SK-N-SH (cell line): Measurements from ENCODE around the gene CNTN4. TPM values are rescaled to one million over a fixed set of nuclear protein-coding genes. Genes with fewer than 3 reads are reported as not detected.

ENCODE experiments used
- CTCF ChIA-PET: fragments of 300-600, 350-600 bp; formaldehyde crosslinking; extraction: SDS; loops from one replicate; lab custom pipeline; 2021; lab: Yijun Ruan, JAX
- POLR2A ChIA-PET: fragments of 350-600 bp; sonication (Branson Sonifier 250); formaldehyde crosslinking; extraction: SDS; loops from one replicate; lab custom pipeline; 2020; ENCODE audit warnings: antibody characterized with exemption, inconsistent platforms; lab: Yijun Ruan, JAX
- DNase-seq: peaks from one replicate; pipeline ENCODE4 v3.0.0; 2012
- H2AFZ ChIP-seq: fragments of 200-600 bp; sonication (generic); 2 replicates; pipeline ENCODE4 v1.8.1; 2016; ENCODE audit warnings: antibody characterized with exemption, mild to moderate bottlenecking, low read depth
- H3F3A ChIP-seq: fragments of 200-600 bp; sonication (generic); replicated peaks from 2 replicates; pipeline ENCODE3; 2016; ENCODE audit warnings: antibody characterized with exemption, mild to moderate bottlenecking; ENCODE audit not compliant: insufficient read depth
- H3K27ac ChIP-seq, 2 experiments: fragments of 200-500 bp in 1 of 2; fragments of 200-600 bp in 1 of 2; sonication (Bioruptor generic) in 1 of 2; sonication (generic), shearing (Covaris generic) in 1 of 2; 2 replicates each; pipeline versions ENCODE4 v1.5.1 to v1.6.1; 2014 to 2016; ENCODE audit warnings: low read depth in 2 of 2, inconsistent platforms in 1 of 2, low read length in 1 of 2, mild to moderate bottlenecking in 1 of 2, mixed read lengths in 1 of 2
- H3K27me3 ChIP-seq: fragments of 200-600 bp; sonication (generic), shearing (Covaris generic); 2 replicates; pipeline ENCODE4 v1.6.1; 2016; ENCODE audit warnings: mixed run types; ENCODE audit not compliant: insufficient read depth
- H3K36me3 ChIP-seq, 2 experiments: fragments of 200-500 bp in 1 of 2; fragments of 200-600 bp in 1 of 2; sonication (Bioruptor generic) in 1 of 2; sonication (generic) in 1 of 2; replicated peaks in 1 of 2; 2 replicates each; pipeline versions ENCODE3 to v1.5.1; 2014 to 2016; ENCODE audit warnings: low read length in 1 of 2, mild to moderate bottlenecking in 1 of 2; ENCODE audit not compliant: insufficient read depth in 2 of 2, control insufficient read depth in 1 of 2
- H3K4me1 ChIP-seq, 2 experiments: fragments of 200-500 bp in 1 of 2; fragments of 200-600 bp in 1 of 2; sonication (Bioruptor generic) in 1 of 2; sonication (generic), shearing (Covaris generic) in 1 of 2; 2 replicates each; pipeline versions ENCODE4 v1.5.1 to v1.6.1; 2014 to 2016; ENCODE audit warnings: low read depth in 1 of 2, low read length in 1 of 2, mixed run types in 1 of 2; ENCODE audit not compliant: insufficient read depth in 2 of 2, control insufficient read depth in 1 of 2
- H3K4me2 ChIP-seq: fragments of 200-600 bp; sonication (generic), shearing (Covaris generic); 2 replicates; pipeline ENCODE4 v1.6.1; 2017; ENCODE audit warnings: mixed run types
- H3K4me3 ChIP-seq, 2 experiments: fragments of 200-500 bp in 1 of 2; fragments of 200-600 bp in 1 of 2; sonication (Bioruptor generic) in 1 of 2; sonication (generic), shearing (Covaris generic) in 1 of 2; 2 replicates each; pipeline versions ENCODE4 v1.5.1 to v1.8.1; 2014 to 2016; ENCODE audit warnings: low read depth in 2 of 2, inconsistent platforms in 1 of 2, low read length in 1 of 2, mild to moderate bottlenecking in 1 of 2, mixed read lengths in 1 of 2, moderate library complexity in 1 of 2
- H3K79me2 ChIP-seq: fragments of 200-600 bp; sonication (generic); 2 replicates; pipeline ENCODE4 v1.8.1; 2017; ENCODE audit warnings: mild to moderate bottlenecking; ENCODE audit not compliant: insufficient read depth
- H3K9ac ChIP-seq: fragments of 200-600 bp; sonication (generic); 2 replicates; pipeline ENCODE4 v1.6.1; 2017; ENCODE audit warnings: mixed run types
- H3K9me2 ChIP-seq: fragments of 200-600 bp; sonication (generic); 2 replicates; pipeline ENCODE4 v1.6.1; 2017; ENCODE audit warnings: mixed run types
- H3K9me3 ChIP-seq: fragments of 200-600 bp; sonication (generic); 2 replicates; pipeline ENCODE4 v1.6.1; 2017; ENCODE audit warnings: mixed run types, mild to moderate bottlenecking, moderate library complexity
- H4K20me1 ChIP-seq: fragments of 200-600 bp; sonication (generic); 2 replicates; pipeline ENCODE4 v1.6.1; 2017; ENCODE audit warnings: mild to moderate bottlenecking, mixed run types; ENCODE audit not compliant: insufficient read depth
- CHD2 ChIP-seq: fragments of 150-350 bp; IDR thresholded peaks from 2 replicates; pipeline ENCODE4 v1.6.1; 2018; ENCODE audit warnings: low read length; ENCODE audit not compliant: partially characterized antibody
- FOSL2 ChIP-seq: IDR thresholded peaks from 2 replicates; pipeline ENCODE4 v1.4.0; 2012; ENCODE audit warnings: low read depth, mild to moderate bottlenecking, moderate library complexity, borderline replicate concordance
- FOXJ3 ChIP-seq: sonication (generic); formaldehyde crosslinking; IDR thresholded peaks from 2 replicates; pipeline ENCODE4 v1.5.1; 2020; ENCODE audit warnings: mild to moderate bottlenecking, missing genetic modification reagents
- IRF3 ChIP-seq: fragments of 150-350 bp; IDR thresholded peaks from 2 replicates; pipeline ENCODE4 v1.6.1; 2016; ENCODE audit warnings: mild to moderate bottlenecking, low read depth, low read length
- JUND ChIP-seq: IDR thresholded peaks from 2 replicates; pipeline ENCODE4 v1.4.0; 2012
- MXI1 ChIP-seq: IDR thresholded peaks from 2 replicates; pipeline ENCODE4 v1.6.1; 2012; ENCODE audit warnings: mild to moderate bottlenecking, low read depth, low read length, improper control_type of control experiment
- NFIC ChIP-seq: IDR thresholded peaks from 2 replicates; pipeline ENCODE4 v1.4.0; 2012; ENCODE audit warnings: borderline replicate concordance
- PBX3 ChIP-seq: IDR thresholded peaks from 2 replicates; pipeline ENCODE4; 2012
- POLR2AphosphoS5 ChIP-seq: IDR thresholded peaks from 2 replicates; pipeline ENCODE4 v1.6.1; 2012; ENCODE audit warnings: low read depth, low read length
- RAD21 ChIP-seq: IDR thresholded peaks from 2 replicates; pipeline ENCODE4 v1.6.1; 2012; ENCODE audit warnings: mild to moderate bottlenecking, low read length
- RCOR1 ChIP-seq: fragments of 150-350 bp; IDR thresholded peaks from 2 replicates; pipeline ENCODE4 v1.6.1; 2017; ENCODE audit warnings: antibody characterized with exemption, low read length
- REST ChIP-seq: IDR thresholded peaks from 2 replicates; pipeline ENCODE4 v1.6.1; 2012; ENCODE audit warnings: mild to moderate bottlenecking, low read depth, low read length, moderate library complexity
- SIN3A ChIP-seq: IDR thresholded peaks from 2 replicates; pipeline ENCODE4 v1.6.1; 2012; ENCODE audit warnings: low read depth, mild to moderate bottlenecking, low read length, moderate library complexity, borderline replicate concordance
- SMC3 ChIP-seq: IDR thresholded peaks from 2 replicates; pipeline ENCODE4 v1.6.1; 2012; ENCODE audit warnings: low read depth, low read length, improper control_type of control experiment
- TAF1 ChIP-seq: IDR thresholded peaks from 2 replicates; pipeline ENCODE4 v1.6.1; 2012; ENCODE audit warnings: low read depth, mild to moderate bottlenecking, low read length, moderate library complexity, borderline replicate concordance
- TEAD4 ChIP-seq: IDR thresholded peaks from 2 replicates; pipeline ENCODE4 v1.4.0; 2012; ENCODE audit warnings: mild to moderate bottlenecking, borderline replicate concordance; ENCODE audit not compliant: insufficient read depth
- USF1 ChIP-seq: IDR thresholded peaks from 2 replicates; pipeline ENCODE4 v1.4.0; 2012; ENCODE audit warnings: low read depth, borderline replicate concordance
- YY1 ChIP-seq: IDR thresholded peaks from 2 replicates; pipeline ENCODE4 v1.4.0; 2012; ENCODE audit warnings: low read depth, mild to moderate bottlenecking
- WGBS: methylation state at CpG from one replicate; pipeline ENCODE4 v1.1.6; 2017; ENCODE audit warnings: low lambda C conversion rate; 5-methylcytosine and 5-hydroxymethylcytosine counted together
- polyA plus RNA-seq, 3 experiments: library from polyadenylated mRNA; depleted of rRNA; stranded (reverse); fragments of >200 nt; gene quantifications; 2 replicates each; pipeline ENCODE4 v1.2.3, GENCODE V29; 2012

The CNTN4 gene
- polyA plus RNA-seq, 1 of the 3 experiments (the other 2 are of a cell fraction), result 0.12 TPM

- CTCF ChIA-PET, result no interaction called here
- no peaks in the 10 kb centered on the region for H4K20me1 ChIP-seq
- no peak overlapping the region for H3K4me2 ChIP-seq
- no peak for TF ChIP-seq USF1
- 0 out of 2 replicates have a peak, but pooled peaks have one; percentile 3 for TF ChIP-seq RAD21
- no peaks in the 10 kb centered on the region for H3K27me3 ChIP-seq
- 13% methylated on average over 18 of the region's 18 CpGs for WGBS
- H3K36me3 ChIP-seq, result no peaks in the 10 kb centered on the region
- H3F3A ChIP-seq, result no peaks in the 10 kb centered on the region
- peak overlapping the region in 1 of 2 experiments; percentile 72; a peak in 1 of 4 replicates for H3K27ac ChIP-seq
- no peak overlapping the region for H2AFZ ChIP-seq
- peak overlapping the region in 1 of 2 experiments; percentile 53; a peak in 2 of 4 replicates for H3K4me3 ChIP-seq
- peak; percentile 39 for DNase-seq
- POLR2A ChIA-PET, result no interaction called here
- no peaks in the 10 kb centered on the region for H3K79me2 ChIP-seq
- H3K9me3 ChIP-seq, result no peaks in the 10 kb centered on the region
- H3K4me1 ChIP-seq, result peaks cover 0 to 7% of the 10 kb centered on the region in 2 experiments; a peak in 2 of 4 replicates
- no peak overlapping the region for H3K9ac ChIP-seq
- H3K9me2 ChIP-seq, result no peaks in the 10 kb centered on the region
Observed at GRCh38 chr3:2097641-2098191, 950 bp upstream of the CNTN4 start.

- H3K27ac ChIP-seq, result peak overlapping the region in 1 of 2 experiments; percentile 62; a peak in 1 of 4 replicates
- ChIA-PET CTCF (interaction anchor here (0.7 to 1.9 kb wide), 4 partner anchors 8 to 1017 kb away, joined by 3 to 4 read pairs (median 4); no protein-coding TSS in a partner anchor), POLR2A (no interaction called here)
- WGBS, result 4% methylated on average over 24 of the region's 58 CpGs
- H3K79me2 ChIP-seq, result no peaks in the 10 kb centered on the region
- H3K4me1 ChIP-seq, result peaks cover 0 to 7% of the 10 kb centered on the region in 2 experiments; a peak in 2 of 4 replicates
- no peaks in the 10 kb centered on the region for H3K9me3 ChIP-seq
- no peaks in the 10 kb centered on the region for H4K20me1 ChIP-seq
- TF ChIP-seq MXI1 (no peak), SIN3A (no peak), PBX3 (no peak), YY1 (no peak), REST (no peak), FOXJ3 (CRISPR knock-in tag) (no peak), RCOR1 (no peak), FOSL2 (no peak), USF1 (no peak), POLR2AphosphoS5 (no peak), RAD21 (no peak), TAF1 (no peak), JUND (no peak), TEAD4 (no peak), IRF3 (no peak), CHD2 (no peak), SMC3 (no peak), NFIC (no peak)
- peak overlapping the region in 1 of 2 experiments; percentile 53; a peak in 2 of 4 replicates for H3K4me3 ChIP-seq
- H3K9me2 ChIP-seq, result no peaks in the 10 kb centered on the region
- no peaks in the 10 kb centered on the region for H3F3A ChIP-seq
- H2AFZ ChIP-seq, result no peak overlapping the region
- no peaks in the 10 kb centered on the region for H3K36me3 ChIP-seq
- no peak overlapping the region for H3K4me2 ChIP-seq
- H3K9ac ChIP-seq, result no peak overlapping the region
- peak; percentile 65 for DNase-seq
- no peaks in the 10 kb centered on the region for H3K27me3 ChIP-seq
Observed at GRCh38 chr3:2099028-2099671, 484 bp downstream of the CNTN4 start.
